Transverse colon (tissue), 4 donors: Measurements from ENCODE around the gene UBE2D2. TPM values are rescaled to one million over a fixed set of nuclear protein-coding genes. Genes with fewer than 3 reads are reported as not detected.

Experiments
- DNase-seq: peaks from one replicate; pipeline ENCODE4 v3.0.0-alpha.2; 2019
- H3K27ac ChIP-seq, 4 donors: fragments of 200-600 bp; sonication (generic); 2 replicates each; pipeline ENCODE4 v1.5.1; 2016 to 2018; ENCODE audit warnings: inconsistent platforms in 4 of 4
- H3K27me3 ChIP-seq: fragments of 200-600 bp; sonication (generic); 2 replicates; pipeline ENCODE4 v1.5.1; 2017; ENCODE audit warnings: inconsistent platforms
- H3K36me3 ChIP-seq, 4 donors: fragments of 200-600 bp; sonication (generic); 2 replicates each; pipeline ENCODE4 v1.5.1; 2017 to 2019; ENCODE audit warnings: inconsistent platforms in 4 of 4
- H3K4me1 ChIP-seq, 4 donors: fragments of 200-600 bp; sonication (generic); 2 replicates each; pipeline ENCODE4 v1.5.1; 2017 to 2020; ENCODE audit warnings: inconsistent platforms in 4 of 4
- H3K4me3 ChIP-seq, 4 donors: fragments of 200-600 bp; sonication (generic); 1 replicate in 1 of 4; 2 replicates in 3 of 4; pipeline versions ENCODE4 v1.5.1 to v1.6.1; 2017 to 2019; ENCODE audit warnings: inconsistent platforms in 4 of 4
- H3K9me3 ChIP-seq, 2 donors: fragments of 200-600 bp; sonication (generic); 2 replicates each; pipeline ENCODE4 v1.5.1; 2017 to 2019; ENCODE audit warnings: inconsistent platforms in 2 of 2
- EP300 ChIP-seq: sonication (generic); formaldehyde crosslinking; IDR thresholded peaks from one replicate; pipeline ENCODE4 v1.6.1; 2017; ENCODE audit warnings: antibody characterized with exemption, low read depth
- POLR2A ChIP-seq: fragments of 450-650 bp; IDR thresholded peaks from one replicate; pipeline ENCODE4 v1.6.1; 2016; ENCODE audit warnings: antibody characterized with exemption, mild to moderate bottlenecking, moderate library complexity
- POLR2AphosphoS5 ChIP-seq, 3 donors: sonication (generic); formaldehyde crosslinking; IDR thresholded peaks; one replicate each; pipeline ENCODE4 v1.6.1; 2016; ENCODE audit warnings: antibody characterized with exemption in 3 of 3
- WGBS, 2 donors: methylation state at CpG; one replicate each; pipeline ENCODE4 v1.1.5; 2018; ENCODE audit warnings: low coverage in 1 of 2; 5-methylcytosine and 5-hydroxymethylcytosine counted together
- in situ Hi-C, 4 donors: fragments of 200-750 bp; cut with MboI; loops; one replicate each; pipeline versions ENCODE4 v1.15.0 to v1.15.1; 2017; ENCODE audit warnings: low sequenced_read_pairs in 3 of 4, low pct_ligation_motif_present in 1 of 4, low pct_unique_long_range_greater_than_20kb in 1 of 4
- intact Hi-C: fragments of 100-400 bp; cut with DNase I; formaldehyde crosslinking; loops from one replicate; pipeline ENCODE4 v1.15.1; 2023; ENCODE audit warnings: low total_unique reads
- total RNA-seq, 4 donors: library from RNA; depleted of rRNA; stranded (reverse); fragments of >200 nt; gene quantifications; one replicate each; pipeline ENCODE4 v1.1.0, GENCODE V29; 2016
- TF ChIP-seq, protein P1 (sequence below), 5 experiments: fragments of 200-600 bp in 3 of 5; fragments of 450-650 bp in 2 of 5; sonication (generic) in 3 of 5; IDR thresholded peaks; 1 replicate in 2 of 5; 2 replicates in 3 of 5; pipeline ENCODE4 v1.5.1; 2016 to 2017; ENCODE audit warnings: antibody characterized with exemption in 5 of 5, inconsistent platforms in 3 of 5, mild to moderate bottlenecking in 2 of 5, moderate library complexity in 1 of 5

Gene UBE2D2
- total RNA-seq, 4 donors from 2014 or later, result 45.6 to 134 (median 80.8) TPM

DNA sequence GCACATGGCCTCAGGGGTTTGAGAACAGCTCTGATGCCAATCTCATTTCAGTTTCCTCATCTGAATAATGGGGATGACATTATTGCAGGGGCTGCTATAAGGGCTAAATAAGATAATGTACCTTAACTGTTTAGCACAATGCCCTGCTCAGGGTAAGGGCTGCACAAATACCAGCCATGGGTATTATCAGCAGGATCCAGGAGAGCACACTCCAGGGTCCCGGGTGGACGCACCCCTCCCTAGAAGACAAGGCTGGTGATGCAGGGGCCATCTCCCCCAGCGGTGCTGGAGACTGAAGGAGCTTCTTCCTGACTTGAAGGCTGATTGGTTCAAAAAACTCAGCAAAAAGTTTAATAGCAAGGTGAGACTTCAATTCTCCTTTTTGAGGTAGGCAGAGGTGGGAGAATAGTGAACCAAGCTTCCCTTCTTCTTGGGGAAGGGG lies 84.3 kb downstream of the UBE2D2 start:
- 96% methylated on average over 3 of the region's 3 CpGs; no CpG with 5 or more reads in 1 of the 2 donors for WGBS, 2 donors
- Histone ChIP-seq H3K4me1 (peaks cover 13 to 61% (median 50%) of the 10 kb centered on the region in 4 donors), H3K36me3 (no peaks in the 10 kb centered on the region), H3K27ac (no peak overlapping the region), H3K27me3 (no peaks in the 10 kb centered on the region), H3K9me3 (no peaks in the 10 kb centered on the region), H3K4me3 (no peak overlapping the region)
- intact Hi-C loops, result no loop called here
- in situ Hi-C loops, result loop anchor here in 2 of 4 donors (10.0 to 25.0 kb wide), 2 partner anchors 49 to 117 kb away; no protein-coding TSS in a partner anchor
- TF ChIP-seq, protein P1, sequence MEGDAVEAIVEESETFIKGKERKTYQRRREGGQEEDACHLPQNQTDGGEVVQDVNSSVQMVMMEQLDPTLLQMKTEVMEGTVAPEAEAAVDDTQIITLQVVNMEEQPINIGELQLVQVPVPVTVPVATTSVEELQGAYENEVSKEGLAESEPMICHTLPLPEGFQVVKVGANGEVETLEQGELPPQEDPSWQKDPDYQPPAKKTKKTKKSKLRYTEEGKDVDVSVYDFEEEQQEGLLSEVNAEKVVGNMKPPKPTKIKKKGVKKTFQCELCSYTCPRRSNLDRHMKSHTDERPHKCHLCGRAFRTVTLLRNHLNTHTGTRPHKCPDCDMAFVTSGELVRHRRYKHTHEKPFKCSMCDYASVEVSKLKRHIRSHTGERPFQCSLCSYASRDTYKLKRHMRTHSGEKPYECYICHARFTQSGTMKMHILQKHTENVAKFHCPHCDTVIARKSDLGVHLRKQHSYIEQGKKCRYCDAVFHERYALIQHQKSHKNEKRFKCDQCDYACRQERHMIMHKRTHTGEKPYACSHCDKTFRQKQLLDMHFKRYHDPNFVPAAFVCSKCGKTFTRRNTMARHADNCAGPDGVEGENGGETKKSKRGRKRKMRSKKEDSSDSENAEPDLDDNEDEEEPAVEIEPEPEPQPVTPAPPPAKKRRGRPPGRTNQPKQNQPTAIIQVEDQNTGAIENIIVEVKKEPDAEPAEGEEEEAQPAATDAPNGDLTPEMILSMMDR (IDR thresholded peaks at IDR 0.05), result no peak
- TF ChIP-seq EP300 (no peak), POLR2AphosphoS5 (IDR thresholded peaks at IDR 0.05) (no peak), POLR2A (no peak)
- DNase-seq, result no peak

DNA sequence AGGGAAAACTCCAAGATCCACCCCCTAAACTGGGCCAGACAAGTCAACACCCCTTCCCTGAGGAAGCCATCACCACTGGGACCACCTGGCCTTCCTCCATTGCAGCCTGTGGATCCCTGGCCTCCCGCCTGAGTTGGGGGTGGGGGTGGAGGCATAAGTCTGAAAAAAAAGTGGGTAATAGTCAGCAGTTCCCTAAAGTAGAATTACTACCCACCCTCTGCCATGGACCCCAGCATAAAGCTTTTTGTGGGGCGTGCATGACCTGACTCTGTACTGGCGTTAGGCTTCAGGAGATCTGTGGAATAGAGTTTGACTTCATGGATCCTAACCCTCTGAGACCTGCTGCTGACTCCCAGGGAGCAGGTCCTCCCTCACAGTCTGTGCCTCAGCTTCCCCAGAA lies 85.0 kb downstream of the UBE2D2 start:
- in situ Hi-C loops, result loop anchor here in 2 of 4 donors (10.0 to 25.0 kb wide), 2 partner anchors 49 to 116 kb away; no protein-coding TSS in a partner anchor
- Histone ChIP-seq H3K9me3 (no peaks in the 10 kb centered on the region), H3K4me1 (peaks cover 15 to 68% (median 57%) of the 10 kb centered on the region in 4 donors), H3K27me3 (no peaks in the 10 kb centered on the region), H3K4me3 (no peak overlapping the region), H3K27ac (no peak overlapping the region), H3K36me3 (no peaks in the 10 kb centered on the region)
- 96% methylated on average over 3 of the region's 3 CpGs; no CpG with 5 or more reads in 1 of the 2 donors for WGBS, 2 donors
- intact Hi-C loops, result no loop called here
- DNase-seq, result no peak
- TF ChIP-seq EP300, result no peak
- TF ChIP-seq, protein P1 (IDR thresholded peaks at IDR 0.05), result no peak
- TF ChIP-seq POLR2AphosphoS5 (IDR thresholded peaks at IDR 0.05), result no peak
- TF ChIP-seq POLR2A, result no peak

DNA sequence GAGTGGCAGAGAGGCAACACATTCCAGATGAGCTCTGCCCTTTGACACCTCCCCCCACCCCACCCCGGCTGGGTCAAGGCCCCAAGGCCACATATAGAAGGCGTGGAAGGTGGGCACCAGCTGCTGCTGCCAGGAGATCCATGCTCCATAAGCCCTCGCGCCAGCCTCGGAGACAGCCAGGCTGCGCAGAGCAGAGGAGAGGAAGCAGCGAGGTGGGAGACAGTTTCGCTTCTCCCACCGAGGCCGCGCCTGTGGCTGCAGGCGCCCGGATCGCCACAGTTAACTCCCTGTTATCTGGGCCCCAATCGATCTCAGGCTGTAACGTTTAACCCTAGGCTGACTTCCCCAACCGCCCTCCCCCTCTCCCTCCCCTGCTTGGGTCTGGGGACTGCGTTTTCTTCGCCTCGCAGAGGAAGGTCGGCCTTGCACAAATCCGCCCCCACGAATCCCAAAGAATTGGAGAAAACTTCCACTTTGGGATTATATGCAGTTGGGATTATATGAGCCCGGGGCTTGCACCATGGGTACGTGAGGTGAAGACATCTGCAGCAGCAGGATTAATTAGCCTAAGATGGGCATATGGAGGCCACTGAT lies 85.9 kb downstream of the UBE2D2 start:
- Histone ChIP-seq H3K4me1 (peaks cover 21 to 76% (median 64%) of the 10 kb centered on the region in 4 donors), H3K27ac (no peak overlapping the region), H3K9me3 (no peaks in the 10 kb centered on the region), H3K27me3 (no peaks in the 10 kb centered on the region), H3K4me3 (peak overlapping the region in 1 of 4 donors; percentile 93), H3K36me3 (no peaks in the 10 kb centered on the region)
- peak; percentile 26 for DNase-seq
- intact Hi-C loops (no loop called here), in situ Hi-C loops (loop anchor here in 2 of 4 donors (10.0 to 25.0 kb wide), 2 partner anchors 48 to 115 kb away; no protein-coding TSS in a partner anchor)
- WGBS, 2 donors, result 10 to 62% methylated on average over 2 to 25 of the region's 25 CpGs
- no peak for TF ChIP-seq EP300
- TF ChIP-seq, protein P1 (IDR thresholded peaks at IDR 0.05), result no peak
- no peak for TF ChIP-seq POLR2A

DNA sequence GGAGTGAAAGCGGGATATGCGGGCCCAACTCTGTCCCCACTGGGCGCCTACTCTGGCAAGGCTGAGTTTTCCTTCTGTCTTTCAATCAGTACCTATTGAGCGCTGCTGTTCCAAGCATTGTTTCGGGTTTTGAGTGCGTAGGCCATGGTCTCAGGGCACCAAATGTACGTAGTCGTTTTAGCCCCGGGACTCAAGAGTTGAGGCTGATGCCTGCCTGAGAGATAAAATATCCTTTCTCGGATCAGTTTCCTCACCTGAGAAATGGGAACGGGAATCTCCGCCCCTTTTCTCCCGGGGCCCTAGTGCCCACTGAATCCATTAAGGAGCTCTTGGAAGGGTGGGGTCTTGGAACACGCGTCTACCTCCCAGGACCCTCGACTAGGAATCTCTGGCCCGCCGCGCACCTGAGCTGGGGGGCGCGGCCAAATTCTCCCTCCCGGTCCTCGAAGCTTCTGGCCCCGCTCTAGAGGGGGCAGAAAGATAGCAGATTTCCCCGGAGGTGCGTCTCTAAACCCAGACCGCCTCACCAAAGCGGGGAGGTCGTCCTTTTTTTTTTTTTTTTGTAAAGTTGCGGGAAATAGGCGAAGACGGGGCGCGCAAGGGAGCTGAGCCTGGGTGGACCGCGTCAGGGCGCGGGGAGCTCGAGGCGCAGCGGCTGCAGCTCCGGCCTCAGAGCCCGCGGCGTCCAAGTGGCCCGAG lies 86.5 kb downstream of the UBE2D2 start:
- in situ Hi-C loops (loop anchor here in 2 of 4 donors (10.0 to 25.0 kb wide), 2 partner anchors 47 to 115 kb away; no protein-coding TSS in a partner anchor), intact Hi-C loops (no loop called here)
- WGBS, 2 donors, result 21 to 87% methylated on average over 3 to 41 of the region's 46 CpGs
- Histone ChIP-seq H3K4me3 (peak overlapping the region; percentile 58 to 93 (median 89)), H3K4me1 (peaks cover 15 to 76% (median 65%) of the 10 kb centered on the region in 4 donors), H3K27ac (peak overlapping the region; percentile 91 to 96 (median 93)), H3K36me3 (no peaks in the 10 kb centered on the region), H3K27me3 (no peaks in the 10 kb centered on the region), H3K9me3 (no peaks in the 10 kb centered on the region)
- DNase-seq, result no peak
- TF ChIP-seq POLR2AphosphoS5 (IDR thresholded peaks at IDR 0.05), result no peak
- TF ChIP-seq, protein P1 (IDR thresholded peaks at IDR 0.05), result no peak
- no peak for TF ChIP-seq EP300
- TF ChIP-seq POLR2A, result no peak
